ENCODE results near the gene CDK12. TPM values are rescaled to one million over a fixed set of nuclear protein-coding genes. Genes with fewer than 3 reads are reported as not detected.
"Not testable (repeated sequence)": the region's sequence is repeated elsewhere in the genome, so short reads cannot be mapped to it uniquely, and the experiment has no call there.

Gene CDK12
- total RNA-seq, 8 experiments from 2014 or later, result 21.7 to 82.3 (median 32.2) TPM

- H3K4me1 ChIP-seq (replicated peaks in 1 of 2), result peaks cover 7 to 10% of the 10 kb centered on the region in 2 donors
- in situ Hi-C loops (cut with MboI; ENCODE audit: low pct_unique_long_range_greater_than_20kb in 2 of 9, low sequenced_read_pairs in 9 of 9, unreplicated experiment in 9 of 9); ATAC-seq (replicated peaks in 6 of 8); H3K27ac ChIP-seq; H3K4me3 ChIP-seq: not testable (repeated sequence)
- WGBS, 10 experiments, result 80 to 100% (median 99%) methylated on average over 1 to 8 of the region's 11 CpGs
Observed at GRCh38 chr17:39468610-39469009, 7.3 kb downstream of the CDK12 start.

- H3K4me1 ChIP-seq (replicated peaks in 1 of 2), result no peaks in the 10 kb centered on the region
- H3K4me3 ChIP-seq, result no peak overlapping the region
- no peak for ATAC-seq (replicated peaks in 6 of 8)
- 80 to 100% (median 93%) methylated on average over 1 to 7 of the region's 7 CpGs; no CpG with 5 or more reads in 1 of the 10 experiments for WGBS, 10 experiments
- no peak overlapping the region for H3K27ac ChIP-seq
- in situ Hi-C loops (cut with MboI; ENCODE audit: low pct_unique_long_range_greater_than_20kb in 2 of 9, low sequenced_read_pairs in 9 of 9, unreplicated experiment in 9 of 9), result no loop called here
Observed at GRCh38 chr17:39473310-39473709, 12.0 kb downstream of the CDK12 start.

- H3K27ac ChIP-seq; H3K4me1 ChIP-seq (replicated peaks in 1 of 2); H3K4me3 ChIP-seq; ATAC-seq (replicated peaks in 6 of 8); in situ Hi-C loops (cut with MboI; ENCODE audit: low pct_unique_long_range_greater_than_20kb in 2 of 9, low sequenced_read_pairs in 9 of 9, unreplicated experiment in 9 of 9): not testable (repeated sequence)
- WGBS, 10 experiments, result 80 to 100% (median 96%) methylated on average over 2 to 8 of the region's 8 CpGs; no CpG with 5 or more reads in 2 of the 10 experiments
Observed at GRCh38 chr17:39479631-39480030, 18.3 kb downstream of the CDK12 start.

- no peak overlapping the region for H3K4me3 ChIP-seq
- in situ Hi-C loops (cut with MboI; ENCODE audit: low pct_unique_long_range_greater_than_20kb in 2 of 9, low sequenced_read_pairs in 9 of 9, unreplicated experiment in 9 of 9), result no loop called here
- WGBS, 10 experiments, result 92 to 100% (median 96%) methylated on average over 2 to 6 of the region's 6 CpGs
- H3K4me1 ChIP-seq (replicated peaks in 1 of 2), result no peaks in the 10 kb centered on the region
- no peak overlapping the region for H3K27ac ChIP-seq
- ATAC-seq (replicated peaks in 6 of 8), result no peak
Observed at GRCh38 chr17:39483506-39483905, 22.2 kb downstream of the CDK12 start.

- Histone ChIP-seq H3K4me1 (replicated peaks in 1 of 2) (no peaks in the 10 kb centered on the region), H3K4me3 (no peak overlapping the region), H3K27ac (no peak overlapping the region)
- in situ Hi-C loops (cut with MboI; ENCODE audit: low pct_unique_long_range_greater_than_20kb in 2 of 9, low sequenced_read_pairs in 9 of 9, unreplicated experiment in 9 of 9), result no loop called here
- no peak for ATAC-seq (replicated peaks in 6 of 8)
- 95 to 100% (median 100%) methylated on average over 1 to 2 of the region's 2 CpGs; no CpG with 5 or more reads in 3 of the 10 experiments for WGBS, 10 experiments
Observed at GRCh38 chr17:39484178-39484577, 22.9 kb downstream of the CDK12 start.

GRCh38 chr17:39485555-39485954 lies 24.3 kb downstream of the CDK12 start:
- 21 to 100% (median 100%) methylated on average over 1 to 4 of the region's 5 CpGs; no CpG with 5 or more reads in 3 of the 10 experiments for WGBS, 10 experiments
- Histone ChIP-seq H3K27ac (no peak overlapping the region), H3K4me3 (no peak overlapping the region), H3K4me1 (replicated peaks in 1 of 2) (no peaks in the 10 kb centered on the region)
- peak in 3 of 8 experiments; percentile 41 to 94 (median 79) for ATAC-seq (replicated peaks in 6 of 8)
- in situ Hi-C loops (cut with MboI; ENCODE audit: low pct_unique_long_range_greater_than_20kb in 2 of 9, low sequenced_read_pairs in 9 of 9, unreplicated experiment in 9 of 9), result no loop called here

- Histone ChIP-seq H3K27ac (no peak overlapping the region), H3K4me3 (no peak overlapping the region), H3K4me1 (replicated peaks in 1 of 2) (no peaks in the 10 kb centered on the region)
- in situ Hi-C loops (cut with MboI; ENCODE audit: low pct_unique_long_range_greater_than_20kb in 2 of 9, low sequenced_read_pairs in 9 of 9, unreplicated experiment in 9 of 9), result no loop called here
- WGBS, 10 experiments, result 8 to 100% (median 100%) methylated on average over 2 of the region's 2 CpGs; no CpG with 5 or more reads in 6 of the 10 experiments
- peak in 2 of 8 experiments; percentile 39 to 44 for ATAC-seq (replicated peaks in 6 of 8)
Observed at GRCh38 chr17:39486242-39486641, 25.0 kb downstream of the CDK12 start.

- ATAC-seq (replicated peaks in 6 of 8); H3K4me3 ChIP-seq; H3K4me1 ChIP-seq (replicated peaks in 1 of 2); in situ Hi-C loops (cut with MboI; ENCODE audit: low pct_unique_long_range_greater_than_20kb in 2 of 9, low sequenced_read_pairs in 9 of 9, unreplicated experiment in 9 of 9); H3K27ac ChIP-seq: not testable (repeated sequence)
- 80 to 94% (median 94%) methylated on average over 1 to 3 of the region's 3 CpGs; no CpG with 5 or more reads in 4 of the 10 experiments for WGBS, 10 experiments
Observed at GRCh38 chr17:39487490-39487889, 26.2 kb downstream of the CDK12 start.

GRCh38 chr17:39487946-39488345 lies 26.7 kb downstream of the CDK12 start:
- Histone ChIP-seq H3K27ac (no peak overlapping the region), H3K4me3 (no peak overlapping the region), H3K4me1 (replicated peaks in 1 of 2) (no peaks in the 10 kb centered on the region)
- no peak for ATAC-seq (replicated peaks in 6 of 8)
- in situ Hi-C loops (cut with MboI; ENCODE audit: low pct_unique_long_range_greater_than_20kb in 2 of 9, low sequenced_read_pairs in 9 of 9, unreplicated experiment in 9 of 9), result no loop called here
- 60 to 100% (median 100%) methylated on average over 1 to 3 of the region's 4 CpGs; no CpG with 5 or more reads in 3 of the 10 experiments for WGBS, 10 experiments

- H3K27ac ChIP-seq; H3K4me1 ChIP-seq (replicated peaks in 1 of 2); in situ Hi-C loops (cut with MboI; ENCODE audit: low pct_unique_long_range_greater_than_20kb in 2 of 9, low sequenced_read_pairs in 9 of 9, unreplicated experiment in 9 of 9); ATAC-seq (replicated peaks in 6 of 8); H3K4me3 ChIP-seq: not testable (repeated sequence)
- 80 to 100% (median 97%) methylated on average over 1 to 12 of the region's 12 CpGs; no CpG with 5 or more reads in 1 of the 10 experiments for WGBS, 10 experiments
Observed at GRCh38 chr17:39496921-39497320, 35.6 kb downstream of the CDK12 start.

GRCh38 chr17:39507511-39507910 lies 46.2 kb downstream of the CDK12 start:
- 57 to 94% (median 79%) methylated on average over 1 to 2 of the region's 2 CpGs; no CpG with 5 or more reads in 5 of the 10 experiments for WGBS, 10 experiments
- no peak overlapping the region for H3K27ac ChIP-seq
- in situ Hi-C loops (cut with MboI; ENCODE audit: low pct_unique_long_range_greater_than_20kb in 2 of 9, low sequenced_read_pairs in 9 of 9, unreplicated experiment in 9 of 9), result no loop called here
- no peak overlapping the region for H3K4me3 ChIP-seq
- no peaks in the 10 kb centered on the region for H3K4me1 ChIP-seq (replicated peaks in 1 of 2)
- ATAC-seq (replicated peaks in 6 of 8), result no peak

GRCh38 chr17:39508987-39509386 lies 47.7 kb downstream of the CDK12 start:
- ATAC-seq (replicated peaks in 6 of 8), result no peak
- 89 to 100% (median 100%) methylated on average over 1 to 2 of the region's 2 CpGs; no CpG with 5 or more reads in 1 of the 10 experiments for WGBS, 10 experiments
- H3K27ac ChIP-seq, result no peak overlapping the region
- no peak overlapping the region for H3K4me3 ChIP-seq
- peaks cover 0 to 2% of the 10 kb centered on the region in 2 donors for H3K4me1 ChIP-seq (replicated peaks in 1 of 2)
- in situ Hi-C loops (cut with MboI; ENCODE audit: low pct_unique_long_range_greater_than_20kb in 2 of 9, low sequenced_read_pairs in 9 of 9, unreplicated experiment in 9 of 9), result no loop called here

GRCh38 chr17:39513309-39513708 lies 52.0 kb downstream of the CDK12 start:
- peak in 6 of 8 experiments; percentile 45 to 98 (median 80) for ATAC-seq (replicated peaks in 6 of 8)
- in situ Hi-C loops (cut with MboI; ENCODE audit: low pct_unique_long_range_greater_than_20kb in 2 of 9, low sequenced_read_pairs in 9 of 9, unreplicated experiment in 9 of 9), result no loop called here
- peaks cover 0 to 2% of the 10 kb centered on the region in 2 donors for H3K4me1 ChIP-seq (replicated peaks in 1 of 2)
- H3K4me3 ChIP-seq, result no peak overlapping the region
- no peak overlapping the region for H3K27ac ChIP-seq
- WGBS, 10 experiments, result 0 to 100% (median 28%) methylated on average over 1 to 3 of the region's 3 CpGs; no CpG with 5 or more reads in 1 of the 10 experiments

- no peak for ATAC-seq (replicated peaks in 6 of 8)
- peaks cover 0 to 2% of the 10 kb centered on the region in 2 donors for H3K4me1 ChIP-seq (replicated peaks in 1 of 2)
- H3K27ac ChIP-seq, result no peak overlapping the region
- in situ Hi-C loops (cut with MboI; ENCODE audit: low pct_unique_long_range_greater_than_20kb in 2 of 9, low sequenced_read_pairs in 9 of 9, unreplicated experiment in 9 of 9), result no loop called here
- no peak overlapping the region for H3K4me3 ChIP-seq
- whole genome bisulfite sequencing, 10 experiments, result 79 to 100% (median 93%) methylated on average over 3 to 5 of the region's 5 CpGs
Observed at GRCh38 chr17:39513915-39514314, 52.6 kb downstream of the CDK12 start.
